ES-I3 (cell line): ENCODE measurements around the gene POU6F2.

ENCODE experiments used
- H3K36me3 ChIP-seq: 2 replicates; pipeline ENCODE4 v1.6.1; 2013; ENCODE audit warnings: mild to moderate bottlenecking, low read length, control low read depth, moderate library complexity; ENCODE audit not compliant: insufficient read depth
- H3K4me1 ChIP-seq: 2 replicates; pipeline ENCODE4 v1.6.1; 2013; ENCODE audit warnings: mild to moderate bottlenecking, control low read depth, low read length; ENCODE audit not compliant: insufficient read depth
- H3K9ac ChIP-seq: 2 replicates; pipeline ENCODE4 v1.6.1; 2013; ENCODE audit warnings: low read depth, mild to moderate bottlenecking, low read length, moderate library complexity
- H3K9me3 ChIP-seq: 2 replicates; pipeline ENCODE4 v1.6.1; 2013; ENCODE audit warnings: mild to moderate bottlenecking, low read length, moderate library complexity; ENCODE audit not compliant: control insufficient read depth, insufficient read depth

The POU6F2 gene

GRCh38 chr7:39017369-39017915, 39.7 kb downstream of the POU6F2 start:
- Histone ChIP-seq H3K9ac (no peak overlapping the region), H3K36me3 (no peaks in the 10 kb centered on the region), H3K4me1 (no peaks in the 10 kb centered on the region; the same call in 1 of the 2 replicates), H3K9me3 (no peaks in the 10 kb centered on the region)

GRCh38 chr7:39022796-39023195, 45.1 kb downstream of the POU6F2 start:
- H3K36me3 ChIP-seq = no peaks in the 10 kb centered on the region
- H3K9me3 ChIP-seq = no peaks in the 10 kb centered on the region
- peaks cover 7% of the 10 kb centered on the region; the same call in 1 of the 2 replicates for H3K4me1 ChIP-seq
- no peak overlapping the region for H3K9ac ChIP-seq

GRCh38 chr7:39027491-39027890, 49.8 kb downstream of the POU6F2 start:
- H3K9ac ChIP-seq = no peak overlapping the region
- H3K36me3 ChIP-seq = no peaks in the 10 kb centered on the region
- H3K9me3 ChIP-seq = no peaks in the 10 kb centered on the region

GRCh38 chr7:39033885-39034624, 56.3 kb downstream of the POU6F2 start:
- Histone ChIP-seq H3K9ac (no peak overlapping the region), H3K4me1 (0 out of 2 replicates have a peak, but pooled peaks cover 14% of the 10 kb centered on the region), H3K9me3 (no peaks in the 10 kb centered on the region), H3K36me3 (no peaks in the 10 kb centered on the region)

More at GRCh38 chr7:39027491-39027890, 49.8 kb downstream of the POU6F2 start:
- peaks cover 10% of the 10 kb centered on the region; the same call in 1 of the 2 replicates for H3K4me1 ChIP-seq

- 0 out of 2 replicates have a peak, but pooled peaks cover 14% of the 10 kb centered on the region for H3K4me1 ChIP-seq
- no peaks in the 10 kb centered on the region for H3K9me3 ChIP-seq
- peak overlapping the region; percentile 39; the same call in 1 of the 2 replicates for H3K9ac ChIP-seq
- H3K36me3 ChIP-seq = no peaks in the 10 kb centered on the region
Observed at GRCh38 chr7:39035156-39035555, 57.4 kb downstream of the POU6F2 start.

GRCh38 chr7:39035903-39036302, 58.2 kb downstream of the POU6F2 start:
- Histone ChIP-seq H3K9ac (peak overlapping the region; percentile 39; the same call in 1 of the 2 replicates), H3K4me1 (0 out of 2 replicates have a peak, but pooled peaks cover 14% of the 10 kb centered on the region), H3K9me3 (no peaks in the 10 kb centered on the region), H3K36me3 (no peaks in the 10 kb centered on the region)

GRCh38 chr7:39042670-39043069, 65.0 kb downstream of the POU6F2 start:
- Histone ChIP-seq H3K9me3 (no peaks in the 10 kb centered on the region), H3K9ac (no peak overlapping the region)

GRCh38 chr7:39043531-39043930, 65.8 kb downstream of the POU6F2 start:
- H3K36me3 ChIP-seq = no peaks in the 10 kb centered on the region
- no peaks in the 10 kb centered on the region for H3K9me3 ChIP-seq
- no peaks in the 10 kb centered on the region for H3K4me1 ChIP-seq
- no peak overlapping the region for H3K9ac ChIP-seq

More at GRCh38 chr7:39042670-39043069, 65.0 kb downstream of the POU6F2 start:
- H3K4me1 ChIP-seq = no peaks in the 10 kb centered on the region
- H3K36me3 ChIP-seq = no peaks in the 10 kb centered on the region

- Histone ChIP-seq H3K36me3 (no peaks in the 10 kb centered on the region), H3K4me1 (no peaks in the 10 kb centered on the region), H3K9ac (no peak overlapping the region), H3K9me3 (0 out of 2 replicates have a peak, but pooled peaks cover 2% of the 10 kb centered on the region)
Observed at GRCh38 chr7:39044489-39044888, 66.8 kb downstream of the POU6F2 start.

GRCh38 chr7:39045231-39045630, 67.5 kb downstream of the POU6F2 start:
- Histone ChIP-seq H3K9ac (no peak overlapping the region), H3K4me1 (no peaks in the 10 kb centered on the region), H3K9me3 (0 out of 2 replicates have a peak, but pooled peaks cover 2% of the 10 kb centered on the region), H3K36me3 (no peaks in the 10 kb centered on the region)

- Histone ChIP-seq H3K9ac (no peak overlapping the region), H3K9me3 (peaks cover 6% of the 10 kb centered on the region; the same call in 1 of the 2 replicates), H3K36me3 (no peaks in the 10 kb centered on the region), H3K4me1 (no peaks in the 10 kb centered on the region)
Observed at GRCh38 chr7:39051279-39051678, 73.6 kb downstream of the POU6F2 start.

- Histone ChIP-seq H3K4me1 (no peaks in the 10 kb centered on the region), H3K36me3 (no peaks in the 10 kb centered on the region), H3K9ac (no peak overlapping the region), H3K9me3 (peaks cover 7% of the 10 kb centered on the region; the same call in 1 of the 2 replicates)
Observed at GRCh38 chr7:39051707-39052106, 74.0 kb downstream of the POU6F2 start.

GRCh38 chr7:39054731-39055130, 77.0 kb downstream of the POU6F2 start:
- Histone ChIP-seq H3K4me1 (no peaks in the 10 kb centered on the region), H3K9ac (no peak overlapping the region), H3K9me3 (peaks cover 7% of the 10 kb centered on the region; the same call in 1 of the 2 replicates), H3K36me3 (no peaks in the 10 kb centered on the region)

- H3K36me3 ChIP-seq = no peaks in the 10 kb centered on the region
- H3K4me1 ChIP-seq = no peaks in the 10 kb centered on the region
- H3K9me3 ChIP-seq = peaks cover 7% of the 10 kb centered on the region; the same call in 1 of the 2 replicates
- no peak overlapping the region for H3K9ac ChIP-seq
Observed at GRCh38 chr7:39056153-39056552, 78.4 kb downstream of the POU6F2 start.

- Histone ChIP-seq H3K9me3 (no peaks in the 10 kb centered on the region), H3K9ac (no peak overlapping the region), H3K36me3 (no peaks in the 10 kb centered on the region), H3K4me1 (no peaks in the 10 kb centered on the region)
Observed at GRCh38 chr7:39062811-39063210, 85.1 kb downstream of the POU6F2 start.
